Loucy (cell line): ENCODE results near the gene FIBCD1.

Experiments used
- H2AFZ ChIP-seq: fragments of 200-600 bp; sonication (generic); 2 replicates; pipeline ENCODE4 v1.6.0; 2016; ENCODE audit warnings: antibody characterized with exemption, mild to moderate bottlenecking, low read length, moderate library complexity
- H3F3A ChIP-seq: fragments of 200-600 bp; 2 replicates; pipeline ENCODE4 v1.6.0; 2016; ENCODE audit warnings: antibody characterized with exemption, low read depth, mild to moderate bottlenecking
- H3K27me3 ChIP-seq: fragments of 200-600 bp; sonication (generic); 2 replicates; pipeline ENCODE4 v1.6.1; 2014; ENCODE audit warnings: low read length, mild to moderate bottlenecking; ENCODE audit not compliant: insufficient read depth, poor library complexity, severe bottlenecking
- H3K36me3 ChIP-seq: fragments of 200-600 bp; sonication (generic); 2 replicates; pipeline ENCODE4 v1.6.1; 2016; ENCODE audit warnings: low read length; ENCODE audit not compliant: insufficient read depth
- H3K4me1 ChIP-seq: fragments of 200-600 bp; sonication (generic); 2 replicates; pipeline ENCODE4 v1.5.1; 2014; ENCODE audit warnings: low read length, mild to moderate bottlenecking; ENCODE audit not compliant: insufficient read depth, poor library complexity, severe bottlenecking
- H3K4me2 ChIP-seq: fragments of 200-600 bp; sonication (generic); 2 replicates; pipeline ENCODE4 v1.6.0; 2014; ENCODE audit warnings: antibody characterized with exemption, low read length, low read depth, mild to moderate bottlenecking; ENCODE audit not compliant: poor library complexity, severe bottlenecking
- H3K4me3 ChIP-seq: fragments of 200-600 bp; sonication (generic); 2 replicates; pipeline ENCODE4 v1.5.1; 2014; ENCODE audit warnings: low read length, mild to moderate bottlenecking, mixed read lengths; ENCODE audit not compliant: poor library complexity, severe bottlenecking
- H3K79me2 ChIP-seq: fragments of 200-600 bp; sonication (generic); 2 replicates; pipeline ENCODE4 v1.6.1; 2014; ENCODE audit warnings: low read length; ENCODE audit not compliant: insufficient read depth
- H3K9ac ChIP-seq: fragments of 200-600 bp; sonication (generic); 2 replicates; pipeline ENCODE4 v1.6.0; 2014; ENCODE audit warnings: mild to moderate bottlenecking, low read depth, low read length, moderate library complexity; ENCODE audit not compliant: poor library complexity, severe bottlenecking
- H3K9me2 ChIP-seq: fragments of 200-600 bp; sonication (generic); replicated peaks from 2 replicates; pipeline ENCODE4 v1.6.1; 2016; ENCODE audit warnings: low read depth, low read length, mixed read lengths
- H3K9me3 ChIP-seq: fragments of 200-600 bp; sonication (generic); 2 replicates; pipeline ENCODE4 v1.6.1; 2014; ENCODE audit warnings: mild to moderate bottlenecking, antibody characterized with exemption, low read length, low read depth; ENCODE audit not compliant: insufficient read depth
- H4K20me1 ChIP-seq: fragments of 200-600 bp; sonication (generic); 2 replicates; pipeline ENCODE4 v1.6.0; 2014; ENCODE audit warnings: antibody characterized with exemption, low read length, mild to moderate bottlenecking; ENCODE audit not compliant: insufficient read depth, poor library complexity, severe bottlenecking
- CTCF ChIP-seq: fragments of 200-600 bp; sonication (generic); conservative IDR thresholded peaks from 2 replicates; pipeline ENCODE4 v1.5.1; 2014; ENCODE audit warnings: mild to moderate bottlenecking, antibody characterized with exemption, low read length
- EZH2phosphoT487 ChIP-seq: fragments of 200-600 bp; IDR thresholded peaks from 2 replicates; pipeline ENCODE4 v1.6.1; 2018; ENCODE audit warnings: antibody characterized with exemption, mild to moderate bottlenecking, moderate library complexity, borderline replicate concordance

FIBCD1 gene

GRCh38 chr9:130987054-130987453 is 48.0 kb upstream of the FIBCD1 start:
- Histone ChIP-seq H3K9me3 (no peaks in the 10 kb centered on the region), H3K27me3 (no peaks in the 10 kb centered on the region), H3F3A (no peaks in the 10 kb centered on the region), H3K9me2 (no peaks in the 10 kb centered on the region), H4K20me1 (no peaks in the 10 kb centered on the region), H3K79me2 (no peaks in the 10 kb centered on the region), H3K4me3 (no peak overlapping the region), H3K9ac (no peak overlapping the region), H3K36me3 (no peaks in the 10 kb centered on the region), H3K4me1 (no peaks in the 10 kb centered on the region), H2AFZ (no peak overlapping the region), H3K4me2 (no peak overlapping the region)
- TF ChIP-seq CTCF (no peak), EZH2phosphoT487 (no peak)

- no peak overlapping the region for H3K9ac ChIP-seq
- no peaks in the 10 kb centered on the region for H3K79me2 ChIP-seq
- no peaks in the 10 kb centered on the region for H3K4me1 ChIP-seq
- no peaks in the 10 kb centered on the region for H4K20me1 ChIP-seq
- H3K36me3 ChIP-seq: no peaks in the 10 kb centered on the region
- H3F3A ChIP-seq: no peaks in the 10 kb centered on the region
- H3K27me3 ChIP-seq: no peaks in the 10 kb centered on the region
- no peak overlapping the region for H3K4me2 ChIP-seq
- H2AFZ ChIP-seq: no peak overlapping the region
- H3K9me3 ChIP-seq: no peaks in the 10 kb centered on the region
- TF ChIP-seq EZH2phosphoT487 (no peak), CTCF (no peak)
- H3K4me3 ChIP-seq: no peak overlapping the region
- H3K9me2 ChIP-seq: no peaks in the 10 kb centered on the region
Observed at GRCh38 chr9:130986356-130986965, 47.4 kb upstream of the FIBCD1 start.

GRCh38 chr9:130985606-130986162 is 46.6 kb upstream of the FIBCD1 start:
- Histone ChIP-seq H3K4me2 (no peak overlapping the region), H3K4me1 (no peaks in the 10 kb centered on the region), H3K27me3 (no peaks in the 10 kb centered on the region), H3K36me3 (no peaks in the 10 kb centered on the region), H3K4me3 (no peak overlapping the region), H2AFZ (no peak overlapping the region), H3K9me2 (no peaks in the 10 kb centered on the region), H3F3A (no peaks in the 10 kb centered on the region), H3K9ac (no peak overlapping the region), H3K79me2 (no peaks in the 10 kb centered on the region), H4K20me1 (no peaks in the 10 kb centered on the region), H3K9me3 (no peaks in the 10 kb centered on the region)
- TF ChIP-seq CTCF (no peak), EZH2phosphoT487 (no peak)
